Raji (cell line): ENCODE measurements around the gene SIGLECL1.

Source experiments
- POLR2A ChIP-seq: IDR thresholded peaks from 2 replicates; pipeline ENCODE4 v1.6.1; 2011; ENCODE audit warnings: low read depth, low read length, control low read depth; ENCODE audit not compliant: insufficient read depth

Gene SIGLECL1

DNA sequence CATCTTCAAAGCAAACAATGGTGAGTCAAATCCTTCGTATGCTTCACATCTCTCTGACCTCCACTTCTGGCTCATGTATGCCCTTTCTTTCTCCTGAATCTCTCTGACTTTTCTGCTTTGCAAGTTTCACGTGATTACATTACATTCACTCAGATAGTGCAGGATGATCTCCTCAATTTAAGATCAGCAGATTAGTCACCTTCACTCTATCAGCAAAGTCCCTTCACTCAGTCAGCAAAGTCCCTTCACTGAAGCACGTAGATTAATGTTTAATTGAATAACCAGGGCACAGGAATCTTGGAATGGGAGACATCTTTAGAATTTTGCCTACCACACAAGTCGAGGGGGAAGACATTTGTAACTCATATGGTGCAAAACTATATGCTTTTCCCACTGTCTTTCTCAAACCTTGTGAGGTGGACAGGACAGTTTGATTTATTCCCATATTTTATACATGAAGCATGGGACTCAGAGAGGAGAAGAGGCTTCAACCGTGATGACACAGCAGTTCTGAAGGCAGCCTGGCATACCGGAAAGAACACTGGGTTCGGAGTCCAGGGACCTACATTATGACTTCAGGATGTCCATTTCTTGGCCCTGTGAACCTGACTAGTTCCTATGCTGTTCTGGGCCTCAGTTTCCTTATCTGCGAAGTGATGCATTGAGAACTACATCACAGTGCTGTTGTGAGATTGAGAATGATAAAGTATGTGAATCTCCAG, 23.3 kb downstream of the SIGLECL1 start:
- no peak for TF ChIP-seq POLR2A

DNA sequence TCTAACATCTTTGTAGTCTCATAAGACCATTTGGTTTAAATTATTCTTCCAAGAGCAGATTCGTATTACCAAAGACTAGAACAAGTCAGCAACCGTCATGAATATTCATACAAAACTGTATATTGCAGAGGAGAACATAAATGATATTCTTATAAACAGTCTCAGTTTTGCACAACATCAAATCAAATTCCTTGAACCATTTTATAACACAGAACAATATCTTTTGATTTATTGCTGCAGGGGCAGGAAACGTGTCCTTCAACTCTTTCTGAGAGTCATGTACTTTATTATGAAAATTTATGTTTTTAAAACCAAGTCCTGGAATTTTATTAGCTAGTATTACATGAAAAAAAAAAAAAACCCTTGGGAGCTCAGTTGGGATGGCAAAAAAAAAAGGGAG, 26.2 kb downstream of the SIGLECL1 start:
- no peak for TF ChIP-seq POLR2A

DNA sequence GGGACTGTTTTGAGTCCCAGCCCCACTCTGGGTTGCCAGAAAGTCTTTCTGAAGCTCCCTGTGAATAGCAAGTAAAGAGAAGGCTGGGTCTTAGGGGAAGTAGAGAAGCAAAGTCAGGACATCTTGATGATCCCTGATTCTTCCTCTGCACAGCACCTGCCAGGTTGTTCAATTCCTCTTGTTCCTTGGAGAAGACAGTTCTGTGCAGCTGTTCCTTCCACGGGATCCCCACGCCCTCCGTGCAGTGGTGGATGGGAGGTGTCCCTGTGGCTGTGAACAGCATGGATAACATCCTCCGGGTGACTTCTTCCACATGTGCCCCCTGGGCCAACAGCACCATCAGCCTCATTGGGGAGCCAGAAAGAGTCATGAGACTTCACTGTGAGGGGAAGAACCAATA, 31.5 kb downstream of the SIGLECL1 start:
- no peak for TF ChIP-seq POLR2A

DNA sequence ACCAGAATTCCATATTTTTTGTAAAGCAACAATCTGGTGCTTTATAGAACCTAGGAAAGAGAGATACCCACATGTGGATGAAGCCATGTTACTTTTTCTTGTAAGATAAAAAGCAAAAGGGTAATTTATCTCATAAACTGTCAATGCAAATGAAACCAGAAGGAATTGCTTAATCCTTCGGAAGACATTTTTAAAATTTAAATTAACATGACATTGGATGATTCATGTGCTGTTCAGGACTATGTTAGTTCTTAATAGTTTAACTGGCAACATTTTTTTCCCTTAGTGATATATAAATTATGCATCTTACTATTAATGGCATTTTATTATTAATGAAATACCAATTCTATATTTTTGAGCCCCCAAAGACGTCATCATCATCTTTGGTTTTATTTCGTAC, 34.8 kb downstream of the SIGLECL1 start:
- no peak for TF ChIP-seq POLR2A

DNA sequence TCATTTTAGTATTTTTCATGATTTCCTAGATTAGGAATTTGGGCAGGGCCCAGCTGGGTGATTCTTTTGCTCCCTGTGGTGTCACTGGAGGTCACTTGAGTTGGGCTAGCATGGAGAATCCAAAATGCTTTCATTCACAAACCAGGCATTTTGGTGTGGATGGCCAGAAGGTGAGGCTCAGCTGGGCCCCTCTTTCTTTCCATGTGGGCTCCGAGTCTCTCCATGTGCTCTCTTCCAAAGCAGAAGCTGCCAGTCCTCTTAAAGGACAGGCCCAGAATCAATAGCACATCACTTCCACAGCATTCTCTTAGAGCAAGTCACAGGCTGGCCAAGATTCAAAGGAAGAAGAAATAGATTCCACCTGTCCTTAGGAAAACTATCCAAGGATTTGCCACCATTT, 38.8 kb downstream of the SIGLECL1 start:
- TF ChIP-seq POLR2A: no peak

DNA sequence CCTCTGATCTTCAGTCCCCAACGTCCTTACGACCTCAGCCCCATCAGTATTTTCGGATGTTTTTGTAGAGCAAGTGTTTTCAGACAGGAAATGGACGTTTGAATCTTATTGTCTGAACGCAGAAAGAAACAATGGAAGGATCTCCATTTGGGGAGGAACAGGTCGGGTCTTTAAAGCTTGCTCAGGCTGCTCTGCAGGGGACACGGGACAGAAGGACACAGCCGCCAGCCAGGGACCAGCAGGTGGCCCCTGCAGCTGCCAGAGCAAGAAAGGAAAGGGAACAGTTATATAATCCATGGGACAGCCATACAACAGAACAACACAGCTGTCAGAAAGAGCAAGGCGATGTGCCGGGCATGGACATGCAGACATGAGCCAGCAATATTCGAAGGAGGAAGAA, 42.1 kb downstream of the SIGLECL1 start:
- no peak for TF ChIP-seq POLR2A

DNA sequence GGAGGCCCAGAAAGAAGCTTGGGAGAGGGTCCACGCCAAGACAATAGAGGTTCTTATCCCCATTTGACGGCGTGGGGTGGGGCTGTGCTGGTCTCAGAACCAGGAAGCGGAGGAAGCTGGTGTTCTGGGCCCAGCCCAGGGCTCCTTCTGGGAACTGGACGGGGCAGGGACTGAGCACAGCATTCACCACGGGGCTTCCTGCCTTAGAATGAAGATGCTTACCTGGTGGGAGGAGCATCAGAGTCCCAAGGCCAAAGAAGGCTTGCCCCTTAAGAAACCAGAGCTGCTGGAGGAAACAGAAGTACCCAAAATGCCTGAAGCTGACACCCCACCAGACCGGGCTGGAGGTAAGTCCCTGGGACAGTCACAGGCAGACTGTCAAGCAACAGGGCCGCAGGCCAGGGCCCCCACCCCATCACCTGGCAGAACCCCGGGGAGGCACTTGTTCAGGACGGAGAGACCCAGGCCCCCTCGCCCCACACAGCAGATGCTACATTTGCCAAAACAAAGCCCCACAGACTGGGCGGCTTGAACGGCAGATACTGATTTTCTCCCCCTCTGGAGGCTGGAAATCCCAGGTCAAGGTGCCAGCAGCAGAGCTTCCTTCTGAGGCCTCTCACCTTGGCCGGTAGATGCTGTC, 42.8 kb downstream of the SIGLECL1 start:
- no peak for TF ChIP-seq POLR2A

DNA sequence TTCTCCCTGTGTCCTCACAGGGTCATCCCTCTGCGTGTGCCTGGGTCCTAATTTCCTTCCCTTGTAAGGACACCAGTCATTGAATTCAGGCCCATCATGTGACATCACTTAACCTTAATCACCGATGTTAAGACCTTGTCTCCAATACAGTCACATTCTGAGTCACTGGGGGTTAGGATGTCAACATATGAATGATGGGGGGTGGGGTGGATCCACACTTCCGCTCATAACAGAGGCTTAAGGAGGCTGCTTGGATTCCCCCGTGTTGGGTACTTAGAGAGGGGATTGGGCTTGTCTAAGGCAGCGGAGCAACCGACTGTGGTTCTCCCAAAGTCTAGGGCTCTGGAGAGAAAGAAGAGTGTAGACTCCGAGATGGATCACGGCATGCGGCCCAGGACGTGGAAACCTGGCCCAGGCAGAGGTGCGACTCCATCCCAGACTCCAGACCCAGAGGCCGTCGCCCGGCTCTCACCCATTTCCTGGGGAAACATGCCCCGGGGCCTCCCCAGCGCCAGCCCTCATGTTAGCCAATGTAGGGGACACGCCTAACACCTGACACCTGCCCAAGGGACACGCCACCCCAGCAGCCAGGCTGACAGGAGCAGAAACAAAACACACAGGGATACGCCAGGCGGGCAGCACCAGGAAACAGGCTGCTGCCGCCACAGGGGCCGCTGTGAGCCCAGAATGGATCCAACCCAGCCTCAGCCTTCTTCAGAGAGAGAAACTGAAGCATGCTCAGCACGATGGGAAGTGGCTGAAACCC, 43.5 kb downstream of the SIGLECL1 start:
- no peak for TF ChIP-seq POLR2A

DNA sequence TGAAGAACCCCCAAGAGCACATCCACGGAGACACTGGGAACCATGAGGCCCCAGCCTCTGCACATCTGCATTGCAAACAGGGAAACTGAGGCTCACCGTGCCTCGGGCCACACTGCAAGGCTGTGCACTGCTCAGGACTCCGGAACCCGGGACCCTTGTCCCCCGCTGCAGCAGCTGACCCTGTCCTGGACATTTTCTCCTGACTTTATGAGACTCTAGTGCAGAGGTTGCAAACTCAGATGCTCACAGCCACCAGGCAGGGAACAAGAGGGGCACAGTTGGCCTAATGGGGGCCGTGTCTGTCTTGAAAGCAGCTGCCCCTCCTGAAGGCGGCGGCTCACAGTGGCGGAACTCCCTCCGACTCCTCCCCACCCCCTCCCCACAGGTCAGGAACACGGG, 44.1 kb downstream of the SIGLECL1 start:
- TF ChIP-seq POLR2A: no peak

DNA sequence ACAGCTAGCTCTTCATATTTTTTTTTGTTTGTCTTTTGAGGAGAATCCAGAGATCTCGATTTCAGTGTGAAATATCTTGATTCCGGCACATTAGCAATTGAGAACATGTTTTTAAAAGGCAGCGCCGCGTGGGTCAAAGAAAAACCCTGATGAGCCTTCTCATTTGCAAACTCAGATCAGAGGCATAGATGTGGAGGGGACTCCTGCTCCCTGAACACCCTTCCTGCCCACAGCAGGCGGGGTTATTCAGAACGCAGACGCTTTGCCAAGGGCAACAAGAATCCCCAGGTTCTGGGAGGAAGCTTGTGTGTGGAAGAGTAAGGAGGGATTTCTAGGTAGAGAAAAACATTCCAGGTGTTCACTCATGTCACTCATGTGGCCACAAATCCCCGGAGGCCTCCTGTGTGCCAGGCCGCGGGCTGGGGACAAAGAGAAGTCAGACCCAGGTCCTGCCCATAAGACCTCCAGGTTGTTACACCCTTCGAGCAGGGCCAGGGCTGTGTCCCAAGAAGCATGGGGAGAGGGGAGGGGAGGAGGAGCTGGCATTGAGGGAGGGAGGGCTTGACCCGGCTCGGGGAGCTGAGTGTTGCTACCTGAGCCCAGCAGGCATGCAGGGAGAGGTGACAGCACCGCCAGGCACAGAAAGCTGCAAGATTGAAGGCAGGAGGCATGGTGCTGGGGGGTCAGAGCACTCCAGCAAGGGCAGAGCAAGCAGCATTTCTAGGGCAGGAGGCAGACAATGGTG, 44.7 kb downstream of the SIGLECL1 start:
- TF ChIP-seq POLR2A: no peak

DNA sequence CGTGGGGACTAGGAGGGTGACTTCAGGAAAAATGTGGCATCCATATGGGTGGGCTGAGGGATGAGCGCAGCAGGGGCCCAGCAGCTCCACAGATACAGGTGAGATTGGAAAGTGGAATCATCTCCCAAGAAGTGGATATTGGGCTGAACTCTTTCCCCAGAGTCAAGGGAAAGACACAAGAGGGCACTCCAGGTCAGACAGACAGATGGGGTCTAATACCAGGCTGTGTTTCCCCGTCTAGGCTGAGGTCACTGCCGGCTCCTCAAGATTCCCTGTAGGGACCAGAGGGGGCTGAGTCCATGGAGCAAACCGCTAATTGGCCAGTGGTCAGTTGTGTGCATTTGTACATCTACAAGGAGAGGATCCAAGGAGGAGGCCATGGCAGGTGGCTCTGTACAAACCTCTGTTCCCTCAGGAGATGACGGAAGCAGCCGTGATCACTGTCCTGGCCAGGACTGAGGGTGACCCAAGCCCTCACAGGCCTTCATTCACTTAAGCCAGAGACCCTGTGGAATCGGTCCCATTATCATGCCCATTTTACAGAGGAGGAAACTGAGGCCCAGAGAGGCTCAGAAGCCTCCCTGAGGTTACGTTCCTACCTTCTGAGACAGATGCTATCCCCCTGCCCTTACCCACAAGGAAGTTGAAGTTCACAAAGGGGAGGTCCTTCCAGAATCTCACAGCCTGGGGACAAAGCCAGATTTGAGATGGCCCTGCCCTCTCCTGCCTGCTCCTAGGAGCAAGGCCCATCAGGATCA, 45.6 kb downstream of the SIGLECL1 start:
- no peak for TF ChIP-seq POLR2A

DNA sequence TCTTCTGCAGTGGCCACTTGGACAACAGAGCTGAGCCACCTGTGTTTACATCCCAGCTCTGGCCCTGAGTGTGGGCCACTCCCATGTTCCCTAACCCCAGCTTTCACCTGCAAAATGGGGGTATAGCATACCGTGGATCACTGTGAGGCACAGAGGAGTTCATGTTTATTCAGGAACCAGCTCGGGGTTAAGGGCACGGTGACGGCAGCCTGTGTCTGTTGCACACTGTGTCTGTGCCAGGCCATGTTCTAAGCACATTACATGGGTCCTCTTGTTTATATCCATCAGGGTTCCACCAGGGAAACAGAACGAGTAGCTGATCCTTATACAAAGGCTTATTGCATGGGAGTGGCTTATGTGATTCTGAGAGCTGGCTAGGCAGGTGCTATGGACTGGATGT, 46.5 kb downstream of the SIGLECL1 start:
- TF ChIP-seq POLR2A: no peak

DNA sequence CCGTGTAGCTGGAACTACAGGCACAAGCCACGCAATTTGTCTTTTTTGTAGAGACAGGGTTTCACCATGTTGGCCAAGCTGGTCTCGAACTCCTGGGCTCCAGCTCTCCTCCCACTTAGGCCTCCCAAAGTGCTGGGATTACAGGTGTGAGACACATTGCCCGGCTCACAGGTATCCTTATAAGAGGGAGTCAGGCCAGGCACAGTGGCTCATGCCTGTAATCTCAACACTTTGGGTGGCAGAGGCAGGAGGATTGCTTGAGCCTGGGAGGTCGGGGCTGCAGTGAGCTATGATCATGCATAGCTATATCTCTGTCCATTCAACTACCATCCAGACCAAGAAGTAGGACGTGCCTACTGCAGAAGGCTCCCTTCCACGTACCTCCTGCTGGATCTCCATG, 50.4 kb downstream of the SIGLECL1 start:
- TF ChIP-seq POLR2A: no peak

DNA sequence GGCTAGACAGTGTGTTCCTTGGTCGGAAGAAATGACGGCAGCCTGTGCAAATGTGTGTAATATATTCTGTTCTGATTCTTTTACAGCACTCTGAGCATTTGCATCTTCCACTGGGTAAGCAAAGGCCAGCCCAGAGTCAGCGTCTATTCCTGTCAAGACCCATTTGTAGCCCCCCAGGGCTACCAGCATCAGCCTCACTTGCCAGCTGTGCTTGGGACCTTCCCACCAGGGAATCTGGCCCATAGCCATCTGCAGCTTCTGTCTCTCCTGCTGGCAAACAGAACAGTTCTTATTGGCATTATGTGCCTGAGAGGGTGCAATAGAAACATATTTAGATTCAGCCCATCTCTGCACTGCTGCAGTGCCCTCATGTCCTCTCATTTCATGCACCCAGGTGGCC, 54.6 kb downstream of the SIGLECL1 start:
- no peak for TF ChIP-seq POLR2A
